ENCODE measurements around the gene TINAG. TPM values are rescaled to one million over a fixed set of nuclear protein-coding genes. Genes with fewer than 3 reads are reported as not detected.

The TINAG gene
- total and polyA plus RNA-seq, 4 donors = 0.38 TPM; not detected in 3

GRCh38 chr6:54294965-54295532 lies 13.2 kb upstream of the TINAG start:
- intact Hi-C loops (cut with DNase I) = no loop called here
- 94 to 95% methylated on average over 8 of the region's 8 CpGs for WGBS, 2 donors
- ATAC-seq (ENCODE audit: low FRiP score) (peak; percentile 26), DNase-seq (no peak)
- Histone ChIP-seq H3K9me3 (ENCODE audit: control insufficient read depth, low read length) (no peaks in the 10 kb centered on the region), H3K36me3 (ENCODE audit: control insufficient read depth in 1 of 2, insufficient read depth in 2 of 2, low read length in 1 of 2) (no peaks in the 10 kb centered on the region), H3K4me3 (ENCODE audit: low read length in 2 of 2) (no peak overlapping the region), H3K27ac (ENCODE audit: low read depth in 1 of 2, low read length in 2 of 2) (no peak overlapping the region), H3K4me1 (ENCODE audit: control insufficient read depth in 1 of 2, insufficient read depth in 2 of 2, low read length in 2 of 2) (no peaks in the 10 kb centered on the region), H3K27me3 (ENCODE audit: control insufficient read depth in 1 of 2, insufficient read depth in 2 of 2, low read length in 1 of 2) (no peaks in the 10 kb centered on the region)

GRCh38 chr6:54299542-54300269 lies 8.5 kb upstream of the TINAG start:
- intact Hi-C loops (cut with DNase I) = no loop called here
- no peak overlapping the region for H3K4me3 ChIP-seq (ENCODE audit: low read length in 2 of 2)
- no peak overlapping the region for H3K27ac ChIP-seq (ENCODE audit: low read depth in 1 of 2, low read length in 2 of 2)
- H3K27me3 ChIP-seq (ENCODE audit: control insufficient read depth in 1 of 2, insufficient read depth in 2 of 2, low read length in 1 of 2) = no peaks in the 10 kb centered on the region
- ATAC-seq (ENCODE audit: low FRiP score) (no peak), DNase-seq (no peak)
- H3K36me3 ChIP-seq (ENCODE audit: control insufficient read depth in 1 of 2, insufficient read depth in 2 of 2, low read length in 1 of 2) = no peaks in the 10 kb centered on the region
- H3K9me3 ChIP-seq (ENCODE audit: control insufficient read depth, low read length) = no peaks in the 10 kb centered on the region
- H3K4me1 ChIP-seq (ENCODE audit: control insufficient read depth in 1 of 2, insufficient read depth in 2 of 2, low read length in 2 of 2) = no peaks in the 10 kb centered on the region
- WGBS, 2 donors = 85 to 88% methylated on average over 2 of the region's 2 CpGs

- no peaks in the 10 kb centered on the region for H3K27me3 ChIP-seq (ENCODE audit: control insufficient read depth in 1 of 2, insufficient read depth in 2 of 2, low read length in 1 of 2)
- no peak for DNase-seq
- no peak overlapping the region for H3K4me3 ChIP-seq (ENCODE audit: low read length in 2 of 2)
- no peak overlapping the region for H3K27ac ChIP-seq (ENCODE audit: low read depth in 1 of 2, low read length in 2 of 2)
- no peaks in the 10 kb centered on the region for H3K36me3 ChIP-seq (ENCODE audit: control insufficient read depth in 1 of 2, insufficient read depth in 2 of 2, low read length in 1 of 2)
- no peaks in the 10 kb centered on the region for H3K4me1 ChIP-seq (ENCODE audit: control insufficient read depth in 1 of 2, insufficient read depth in 2 of 2, low read length in 2 of 2)
- no peaks in the 10 kb centered on the region for H3K9me3 ChIP-seq (ENCODE audit: control insufficient read depth, low read length)
- intact Hi-C loops (cut with DNase I) = no loop called here
- no peak for ATAC-seq (ENCODE audit: low FRiP score)
These were observed 6.5 kb upstream of the TINAG start for GRCh38 chr6:54301770-54302169.

- WGBS, 2 donors = 74 to 78% methylated on average over 2 of the region's 2 CpGs
These were observed 766 bp upstream of the TINAG start for GRCh38 chr6:54307439-54307910.

GRCh38 chr6:54308986-54309315 lies 710 bp downstream of the TINAG start:
- H3K27ac ChIP-seq (ENCODE audit: low read depth in 1 of 2, low read length in 2 of 2) = no peak overlapping the region
- DNase-seq (no peak), ATAC-seq (ENCODE audit: low FRiP score) (no peak)
- WGBS, 2 donors = 87 to 93% methylated on average over 4 of the region's 4 CpGs
- no peaks in the 10 kb centered on the region for H3K36me3 ChIP-seq (ENCODE audit: control insufficient read depth in 1 of 2, insufficient read depth in 2 of 2, low read length in 1 of 2)
- no peak overlapping the region for H3K4me3 ChIP-seq (ENCODE audit: low read length in 2 of 2)
- intact Hi-C loops (cut with DNase I) = no loop called here
- no peaks in the 10 kb centered on the region for H3K27me3 ChIP-seq (ENCODE audit: control insufficient read depth in 1 of 2, insufficient read depth in 2 of 2, low read length in 1 of 2)
- H3K9me3 ChIP-seq (ENCODE audit: control insufficient read depth, low read length) = peaks cover 2% of the 10 kb centered on the region
- no peaks in the 10 kb centered on the region for H3K4me1 ChIP-seq (ENCODE audit: control insufficient read depth in 1 of 2, insufficient read depth in 2 of 2, low read length in 2 of 2)

More at GRCh38 chr6:54307439-54307910, 766 bp upstream of the TINAG start:
- Histone ChIP-seq H3K27me3 (ENCODE audit: control insufficient read depth in 1 of 2, insufficient read depth in 2 of 2, low read length in 1 of 2) (no peaks in the 10 kb centered on the region), H3K36me3 (ENCODE audit: control insufficient read depth in 1 of 2, insufficient read depth in 2 of 2, low read length in 1 of 2) (no peaks in the 10 kb centered on the region), H3K9me3 (ENCODE audit: control insufficient read depth, low read length) (peaks cover 2% of the 10 kb centered on the region), H3K4me3 (ENCODE audit: low read length in 2 of 2) (no peak overlapping the region), H3K4me1 (ENCODE audit: control insufficient read depth in 1 of 2, insufficient read depth in 2 of 2, low read length in 2 of 2) (no peaks in the 10 kb centered on the region), H3K27ac (ENCODE audit: low read depth in 1 of 2, low read length in 2 of 2) (no peak overlapping the region)
- ATAC-seq (ENCODE audit: low FRiP score) = no peak
- DNase-seq = no peak
- intact Hi-C loops (cut with DNase I) = no loop called here

- intact Hi-C loops (cut with DNase I) = no loop called here
- DNase-seq (no peak), ATAC-seq (ENCODE audit: low FRiP score) (no peak)
- Histone ChIP-seq H3K4me3 (ENCODE audit: low read length in 2 of 2) (no peak overlapping the region), H3K27ac (ENCODE audit: low read depth in 1 of 2, low read length in 2 of 2) (no peak overlapping the region), H3K4me1 (ENCODE audit: control insufficient read depth in 1 of 2, insufficient read depth in 2 of 2, low read length in 2 of 2) (no peaks in the 10 kb centered on the region), H3K9me3 (ENCODE audit: control insufficient read depth, low read length) (peaks cover 2% of the 10 kb centered on the region), H3K27me3 (ENCODE audit: control insufficient read depth in 1 of 2, insufficient read depth in 2 of 2, low read length in 1 of 2) (no peaks in the 10 kb centered on the region), H3K36me3 (ENCODE audit: control insufficient read depth in 1 of 2, insufficient read depth in 2 of 2, low read length in 1 of 2) (no peaks in the 10 kb centered on the region)
- 78 to 88% methylated on average over 1 of the region's 1 CpG for WGBS, 2 donors
These were observed 2.3 kb downstream of the TINAG start for GRCh38 chr6:54310377-54311152.

GRCh38 chr6:54315656-54316055 lies 7.4 kb downstream of the TINAG start:
- Histone ChIP-seq H3K27me3 (ENCODE audit: control insufficient read depth in 1 of 2, insufficient read depth in 2 of 2, low read length in 1 of 2) (no peaks in the 10 kb centered on the region), H3K27ac (ENCODE audit: low read depth in 1 of 2, low read length in 2 of 2) (no peak overlapping the region), H3K4me1 (ENCODE audit: control insufficient read depth in 1 of 2, insufficient read depth in 2 of 2, low read length in 2 of 2) (no peaks in the 10 kb centered on the region), H3K36me3 (ENCODE audit: control insufficient read depth in 1 of 2, insufficient read depth in 2 of 2, low read length in 1 of 2) (no peaks in the 10 kb centered on the region), H3K9me3 (ENCODE audit: control insufficient read depth, low read length) (peaks cover 1% of the 10 kb centered on the region), H3K4me3 (ENCODE audit: low read length in 2 of 2) (no peak overlapping the region)
- ATAC-seq (ENCODE audit: low FRiP score) (no peak), DNase-seq (no peak)
- whole genome bisulfite sequencing, 2 donors = 78 to 82% methylated on average over 4 of the region's 4 CpGs
- intact Hi-C loops (cut with DNase I) = no loop called here

- ATAC-seq (ENCODE audit: low FRiP score) (no peak), DNase-seq (no peak)
- intact Hi-C loops (cut with DNase I) = no loop called here
- Histone ChIP-seq H3K4me1 (ENCODE audit: control insufficient read depth in 1 of 2, insufficient read depth in 2 of 2, low read length in 2 of 2) (no peaks in the 10 kb centered on the region), H3K4me3 (ENCODE audit: low read length in 2 of 2) (no peak overlapping the region), H3K27ac (ENCODE audit: low read depth in 1 of 2, low read length in 2 of 2) (no peak overlapping the region), H3K27me3 (ENCODE audit: control insufficient read depth in 1 of 2, insufficient read depth in 2 of 2, low read length in 1 of 2) (no peaks in the 10 kb centered on the region), H3K9me3 (ENCODE audit: control insufficient read depth, low read length) (no peaks in the 10 kb centered on the region), H3K36me3 (ENCODE audit: control insufficient read depth in 1 of 2, insufficient read depth in 2 of 2, low read length in 1 of 2) (no peaks in the 10 kb centered on the region)
- WGBS, 2 donors = 83 to 84% methylated on average over 1 of the region's 1 CpG
These were observed 12.6 kb downstream of the TINAG start for GRCh38 chr6:54320871-54321270.
